Transverse colon (tissue), 3 donors: ENCODE data around the gene MYOCD.

Experiments
- CTCF ChIP-seq, 5 experiments: fragments of 200-600 bp in 3 of 5; fragments of 450-650 bp in 2 of 5; sonication (generic) in 3 of 5; IDR thresholded peaks; 1 replicate in 2 of 5; 2 replicates in 3 of 5; pipeline ENCODE4 v1.5.1; 2016 to 2017; ENCODE audit warnings: antibody characterized with exemption in 5 of 5, inconsistent platforms in 3 of 5, mild to moderate bottlenecking in 2 of 5, moderate library complexity in 1 of 5
- EP300 ChIP-seq: sonication (generic); formaldehyde crosslinking; IDR thresholded peaks from one replicate; pipeline ENCODE4 v1.6.1; 2017; ENCODE audit warnings: antibody characterized with exemption, low read depth
- POLR2A ChIP-seq: fragments of 450-650 bp; IDR thresholded peaks from one replicate; pipeline ENCODE4 v1.6.1; 2016; ENCODE audit warnings: antibody characterized with exemption, mild to moderate bottlenecking, moderate library complexity

DNA sequence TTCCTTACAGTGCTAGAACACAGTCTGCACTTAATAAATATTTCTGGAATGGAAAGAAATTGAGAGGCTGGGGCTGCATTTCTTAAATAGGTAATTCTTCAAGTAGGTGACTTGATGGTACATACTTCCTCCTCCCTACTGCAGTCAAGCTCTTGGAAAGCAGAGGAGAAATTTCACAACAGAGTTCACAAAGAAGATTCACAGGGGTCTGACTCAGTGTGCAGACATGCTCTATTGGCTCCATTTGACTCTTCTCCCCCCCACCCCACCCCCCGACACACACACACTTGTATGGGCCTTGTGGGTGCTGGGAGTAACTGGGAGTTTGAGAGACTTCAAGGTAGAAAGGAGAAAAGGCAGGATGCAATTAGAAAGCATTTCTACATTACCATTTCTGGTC is 6.2 kb upstream of the MYOCD start:
- TF ChIP-seq CTCF (IDR thresholded peaks at IDR 0.05) (no peak), EP300 (no peak), POLR2A (no peak)
